ENCODE data around the gene SERPINB1. TPM values are rescaled to one million over a fixed set of nuclear protein-coding genes. Genes with fewer than 3 reads are reported as not detected.

SERPINB1 gene
- total RNA-seq, 2 donors from 2014 or later = 41.0 to 62.3 TPM

DNA sequence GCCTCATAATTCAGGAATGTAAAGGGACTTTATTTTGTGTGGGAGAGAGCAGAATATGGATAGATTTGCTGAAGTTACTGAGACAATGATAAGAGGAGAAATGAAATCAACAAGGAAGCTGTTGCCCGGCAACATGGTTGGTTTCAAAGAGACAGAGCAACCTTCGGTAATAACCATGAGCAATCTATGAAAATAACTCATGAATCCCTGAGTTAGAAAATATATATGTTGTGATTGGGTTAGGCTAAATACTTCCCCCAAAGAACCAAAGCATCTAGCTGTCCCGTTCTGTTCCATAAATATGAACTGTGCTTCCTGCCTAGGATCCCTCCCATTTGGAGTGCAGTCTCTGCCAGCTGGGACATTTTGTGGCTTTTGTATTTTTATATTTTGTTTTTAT, 23.1 kb downstream of the SERPINB1 start:
- H3K27me3 ChIP-seq (replicated peaks; ENCODE audit: insufficient read depth) = no peaks in the 10 kb centered on the region
- TF ChIP-seq, protein P1, sequence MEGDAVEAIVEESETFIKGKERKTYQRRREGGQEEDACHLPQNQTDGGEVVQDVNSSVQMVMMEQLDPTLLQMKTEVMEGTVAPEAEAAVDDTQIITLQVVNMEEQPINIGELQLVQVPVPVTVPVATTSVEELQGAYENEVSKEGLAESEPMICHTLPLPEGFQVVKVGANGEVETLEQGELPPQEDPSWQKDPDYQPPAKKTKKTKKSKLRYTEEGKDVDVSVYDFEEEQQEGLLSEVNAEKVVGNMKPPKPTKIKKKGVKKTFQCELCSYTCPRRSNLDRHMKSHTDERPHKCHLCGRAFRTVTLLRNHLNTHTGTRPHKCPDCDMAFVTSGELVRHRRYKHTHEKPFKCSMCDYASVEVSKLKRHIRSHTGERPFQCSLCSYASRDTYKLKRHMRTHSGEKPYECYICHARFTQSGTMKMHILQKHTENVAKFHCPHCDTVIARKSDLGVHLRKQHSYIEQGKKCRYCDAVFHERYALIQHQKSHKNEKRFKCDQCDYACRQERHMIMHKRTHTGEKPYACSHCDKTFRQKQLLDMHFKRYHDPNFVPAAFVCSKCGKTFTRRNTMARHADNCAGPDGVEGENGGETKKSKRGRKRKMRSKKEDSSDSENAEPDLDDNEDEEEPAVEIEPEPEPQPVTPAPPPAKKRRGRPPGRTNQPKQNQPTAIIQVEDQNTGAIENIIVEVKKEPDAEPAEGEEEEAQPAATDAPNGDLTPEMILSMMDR (IDR thresholded peaks at IDR 0.05) = no peak
- ATAC-seq (ENCODE audit: insufficient number of reproducible peaks, low FRiP score, low read depth) (no peak), DNase-seq (ENCODE audit: low spot score) (no peak)
- peak overlapping the region; percentile 44 for H3K4me3 ChIP-seq
- H3K9me3 ChIP-seq = peaks cover 4% of the 10 kb centered on the region
- H3K36me3 ChIP-seq = no peaks in the 10 kb centered on the region
- peaks cover 17 to 39% of the 10 kb centered on the region in 2 donors for H3K4me1 ChIP-seq (ENCODE audit: control insufficient read depth in 1 of 2, low read depth in 2 of 2)
- peak overlapping the region; percentile 62 to 80 for H3K27ac ChIP-seq

DNA sequence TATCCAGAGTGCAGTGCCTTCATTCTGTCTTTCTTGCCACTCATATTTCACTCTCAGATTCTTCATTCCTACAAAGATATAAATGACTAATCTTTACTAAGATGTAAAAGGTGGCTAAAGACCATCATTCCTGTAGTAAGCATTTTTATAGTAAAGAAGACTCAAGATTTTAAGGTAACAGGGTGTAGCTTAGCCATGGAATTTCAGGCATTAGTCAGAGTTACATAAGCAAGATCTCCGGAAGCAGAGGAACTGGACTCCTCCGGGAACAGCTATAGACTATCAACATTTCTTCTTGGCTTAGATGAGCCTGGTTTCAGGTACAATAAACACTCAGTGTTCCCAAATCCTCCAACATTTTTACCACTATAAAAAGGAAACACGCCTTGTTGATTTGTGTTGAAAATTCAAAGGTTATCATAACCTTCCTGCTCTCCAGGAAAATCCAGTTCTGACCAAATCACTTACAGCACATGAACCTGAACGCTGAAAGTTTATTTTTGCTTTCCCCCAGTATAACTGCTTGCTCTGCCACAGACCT, 23.7 kb downstream of the SERPINB1 start:
- Histone ChIP-seq H3K36me3 (no peaks in the 10 kb centered on the region), H3K27ac (peak overlapping the region; percentile 62 to 80), H3K9me3 (peaks cover 4% of the 10 kb centered on the region), H3K27me3 (replicated peaks; ENCODE audit: insufficient read depth) (no peaks in the 10 kb centered on the region), H3K4me1 (ENCODE audit: control insufficient read depth in 1 of 2, low read depth in 2 of 2) (peaks cover 17 to 39% of the 10 kb centered on the region in 2 donors), H3K4me3 (peak overlapping the region; percentile 44)
- ATAC-seq (ENCODE audit: insufficient number of reproducible peaks, low FRiP score, low read depth) (no peak), DNase-seq (ENCODE audit: low spot score) (no peak)
- TF ChIP-seq, protein P1 (IDR thresholded peaks at IDR 0.05) = no peak

DNA sequence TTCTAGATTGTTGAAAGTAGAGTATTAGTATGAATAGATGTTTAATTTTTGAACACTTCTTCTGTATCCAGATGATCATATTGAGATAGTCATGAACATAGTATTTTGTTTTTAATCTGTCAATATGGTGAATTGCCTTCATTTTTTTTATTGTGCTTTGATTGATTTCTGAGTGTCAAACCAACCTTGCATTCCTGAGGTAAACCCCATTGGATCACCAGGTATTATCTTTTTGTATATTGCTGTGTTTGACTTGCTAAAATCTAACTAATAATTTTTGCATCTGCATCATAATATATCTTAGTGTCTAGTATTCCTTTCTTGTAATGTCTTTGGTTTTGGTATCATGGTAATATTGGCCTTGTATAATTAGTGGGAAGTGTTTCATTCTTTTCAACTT, 25.5 kb downstream of the SERPINB1 start:
- H3K4me3 ChIP-seq = no peak overlapping the region
- no peaks in the 10 kb centered on the region for H3K27me3 ChIP-seq (replicated peaks; ENCODE audit: insufficient read depth)
- peaks cover 4% of the 10 kb centered on the region for H3K9me3 ChIP-seq
- ATAC-seq (ENCODE audit: insufficient number of reproducible peaks, low FRiP score, low read depth) = no peak
- no peak for DNase-seq (ENCODE audit: low spot score)
- no peak overlapping the region for H3K27ac ChIP-seq
- no peaks in the 10 kb centered on the region for H3K36me3 ChIP-seq
- H3K4me1 ChIP-seq (ENCODE audit: control insufficient read depth in 1 of 2, low read depth in 2 of 2) = peaks cover 17 to 39% of the 10 kb centered on the region in 2 donors
- TF ChIP-seq, protein P1 (IDR thresholded peaks at IDR 0.05) = no peak

DNA sequence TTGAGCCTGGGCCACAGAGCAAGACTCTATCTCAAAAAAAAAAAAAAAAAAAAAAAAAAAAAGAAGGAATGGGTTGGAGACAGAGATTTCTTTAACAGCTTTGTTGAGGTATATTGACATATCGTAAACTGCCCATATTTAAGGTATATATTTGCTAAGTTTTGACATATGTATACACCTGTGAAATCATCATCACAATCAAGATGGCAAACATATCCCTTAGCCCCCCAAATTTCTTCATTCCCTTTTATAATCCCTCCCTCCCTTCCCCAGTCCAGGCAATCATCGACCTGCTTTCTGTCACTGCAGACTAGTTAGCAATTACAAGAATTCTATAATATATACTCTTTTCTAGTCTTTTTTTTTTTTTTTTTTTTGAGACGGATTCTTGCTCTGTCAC, 29.0 kb downstream of the SERPINB1 start:
- DNase-seq (ENCODE audit: low spot score) (no peak), ATAC-seq (ENCODE audit: insufficient number of reproducible peaks, low FRiP score, low read depth) (no peak)
- Histone ChIP-seq H3K27me3 (replicated peaks; ENCODE audit: insufficient read depth) (no peaks in the 10 kb centered on the region), H3K9me3 (peaks cover 4% of the 10 kb centered on the region), H3K27ac (no peak overlapping the region), H3K36me3 (no peaks in the 10 kb centered on the region), H3K4me1 (ENCODE audit: control insufficient read depth in 1 of 2, low read depth in 2 of 2) (peaks cover 7 to 15% of the 10 kb centered on the region in 2 donors), H3K4me3 (no peak overlapping the region)
- TF ChIP-seq, protein P1 (IDR thresholded peaks at IDR 0.05) = no peak

DNA sequence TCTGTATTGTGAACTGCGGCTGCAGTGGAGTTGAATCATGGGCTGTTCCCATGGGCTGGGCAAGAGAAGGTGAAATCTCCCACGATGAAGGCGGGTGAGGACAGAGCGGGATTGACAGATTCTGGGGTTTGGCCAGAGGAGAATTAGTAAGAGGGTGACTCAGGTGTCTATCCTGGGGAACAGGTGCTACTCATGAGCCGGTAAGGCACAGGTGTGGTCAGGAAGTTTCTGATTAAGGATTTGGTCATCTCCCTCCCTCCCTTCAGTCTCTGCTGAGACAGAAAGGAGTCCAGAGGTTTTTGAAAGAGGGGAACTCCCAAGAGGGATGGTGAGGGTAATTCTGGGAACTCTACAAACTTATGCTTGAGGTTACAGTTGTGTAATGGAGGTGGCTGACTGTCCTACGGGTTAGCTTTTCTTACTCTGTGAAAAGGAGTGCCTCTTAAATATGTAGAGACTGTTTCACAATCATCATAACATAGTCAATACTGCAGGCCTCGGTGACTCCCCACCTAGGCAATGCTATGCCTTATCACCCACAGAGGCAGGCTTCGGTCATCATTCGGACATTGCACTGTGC, 31.5 kb downstream of the SERPINB1 start:
- no peak overlapping the region for H3K27ac ChIP-seq
- H3K9me3 ChIP-seq = no peaks in the 10 kb centered on the region
- peaks cover 8 to 35% of the 10 kb centered on the region in 2 donors for H3K4me1 ChIP-seq (ENCODE audit: control insufficient read depth in 1 of 2, low read depth in 2 of 2)
- no peak for ATAC-seq (ENCODE audit: insufficient number of reproducible peaks, low FRiP score, low read depth)
- no peak for DNase-seq (ENCODE audit: low spot score)
- no peaks in the 10 kb centered on the region for H3K36me3 ChIP-seq
- TF ChIP-seq, protein P1 (IDR thresholded peaks at IDR 0.05) = no peak
- H3K27me3 ChIP-seq (replicated peaks; ENCODE audit: insufficient read depth) = no peaks in the 10 kb centered on the region
- no peak overlapping the region for H3K4me3 ChIP-seq
